Inflammatory macrophage (primary cell): ENCODE data around the gene FOCAD.

ENCODE experiments used
- DNase-seq, 2 donors: peaks; one replicate each; pipeline ENCODE4 v3.0.0-alpha.2; 2020 to 2022

The FOCAD gene

GRCh38 chr9:20804489-20805250 lies 120.6 kb downstream of the FOCAD start:
- peak in 1 of 2 donors; percentile 11 for DNase-seq

- no peak for DNase-seq
These were observed 121.7 kb downstream of the FOCAD start for GRCh38 chr9:20805766-20806165.

DNA sequence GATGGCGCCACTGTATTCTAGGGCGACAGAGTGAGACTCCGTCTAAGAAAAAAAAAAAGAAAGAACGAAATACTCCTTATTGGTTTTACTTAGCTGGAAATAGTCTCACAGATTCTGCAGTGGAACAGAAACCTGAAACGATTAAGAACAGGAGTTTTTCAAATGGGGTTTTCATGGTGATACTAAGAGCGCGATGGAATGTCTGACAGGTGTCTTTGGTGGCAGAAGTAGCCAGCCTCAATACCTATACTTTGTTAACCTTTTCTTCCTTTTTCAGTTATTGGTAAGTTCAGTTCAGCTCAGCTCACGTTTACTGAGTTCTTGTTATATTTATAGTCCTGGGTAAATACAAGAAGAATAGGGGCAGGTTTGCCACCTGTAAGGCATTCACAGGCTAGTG lies 123.9 kb downstream of the FOCAD start:
- no peak for DNase-seq

DNA sequence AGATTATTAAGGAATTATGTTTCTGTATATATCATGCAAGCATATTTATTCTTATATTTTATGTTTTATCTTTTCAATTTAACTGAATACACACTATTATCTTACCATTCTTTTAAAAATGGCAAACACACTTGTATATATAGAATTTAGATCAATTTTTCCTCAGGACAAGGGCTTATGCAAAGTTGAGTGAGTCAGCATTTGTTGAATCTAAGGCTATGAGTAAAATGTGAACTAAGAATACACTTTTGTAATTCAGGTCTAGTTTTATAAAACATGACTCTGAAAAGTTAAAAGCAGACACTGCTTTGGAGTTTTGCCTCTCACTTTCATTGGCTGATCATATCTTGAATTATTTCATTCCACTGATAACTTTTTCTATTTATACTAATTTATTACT lies 127.8 kb downstream of the FOCAD start:
- no peak for DNase-seq

GRCh38 chr9:20815923-20816703 lies 132.1 kb downstream of the FOCAD start:
- DNase-seq = no peak

- DNase-seq = no peak
These were observed 139.0 kb downstream of the FOCAD start for GRCh38 chr9:20823051-20823450.

DNA sequence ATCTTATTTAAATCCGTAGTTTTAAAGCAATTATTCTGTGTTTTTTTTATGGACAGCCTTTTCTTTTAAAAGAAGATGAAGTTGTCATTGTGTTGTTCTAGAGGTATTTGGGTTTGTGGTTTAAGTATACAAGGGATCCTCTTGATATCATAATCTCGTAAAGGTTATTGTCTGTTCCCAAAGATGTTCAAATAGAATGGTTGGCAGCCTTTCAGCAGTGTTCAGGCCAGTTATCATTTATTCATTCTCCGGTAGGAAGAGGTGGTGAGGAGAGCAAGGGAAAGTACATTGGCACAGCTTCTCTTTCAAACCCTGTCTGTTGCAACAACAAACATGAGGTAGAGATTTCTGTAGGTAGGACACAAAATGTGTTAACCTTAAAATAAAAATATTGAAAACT lies 147.0 kb downstream of the FOCAD start:
- no peak for DNase-seq

GRCh38 chr9:20832775-20833174 lies 148.7 kb downstream of the FOCAD start:
- no peak for DNase-seq

DNA sequence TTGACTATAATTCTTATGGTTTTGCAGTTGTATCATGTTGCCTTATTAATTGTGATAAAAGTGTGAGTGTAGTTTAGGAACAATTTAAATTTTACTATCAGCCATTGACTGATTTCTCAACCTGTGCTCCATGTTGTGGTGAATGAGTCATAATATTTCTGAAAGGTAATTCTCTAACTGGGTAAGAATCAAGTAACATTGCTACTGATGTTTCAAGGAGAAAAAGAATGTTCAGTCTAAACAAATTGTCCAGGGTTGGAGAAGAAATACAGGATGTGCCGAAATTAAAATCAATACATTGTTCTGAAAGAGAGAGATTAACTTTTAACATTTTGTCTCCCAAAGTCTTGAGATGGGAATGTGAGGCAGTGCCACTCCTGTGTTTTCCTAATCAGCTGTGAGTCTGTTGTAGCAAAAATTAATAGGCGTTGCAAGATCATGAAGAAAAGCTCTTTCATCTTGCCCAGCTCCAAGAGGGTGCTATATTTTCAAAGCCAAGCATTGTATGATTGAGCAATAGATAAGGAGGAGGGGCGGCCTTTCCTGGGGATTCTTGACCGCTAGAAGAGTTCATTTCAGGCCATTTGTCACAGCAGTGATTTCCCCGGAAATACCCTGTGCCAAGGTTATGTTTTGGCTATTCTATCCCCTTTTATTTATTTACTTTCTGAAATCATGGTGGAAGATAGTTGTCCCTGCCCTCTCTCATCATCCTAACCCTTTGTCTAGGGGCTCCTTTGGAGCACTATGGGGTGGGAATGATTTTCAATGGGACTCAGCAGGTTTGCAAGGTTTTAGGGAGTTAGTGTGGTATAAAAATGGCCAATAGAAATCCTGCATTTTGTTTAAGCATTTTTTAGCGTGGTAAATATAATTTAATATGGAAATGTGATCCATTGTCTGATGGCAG lies 151.6 kb downstream of the FOCAD start:
- DNase-seq = no peak

DNA sequence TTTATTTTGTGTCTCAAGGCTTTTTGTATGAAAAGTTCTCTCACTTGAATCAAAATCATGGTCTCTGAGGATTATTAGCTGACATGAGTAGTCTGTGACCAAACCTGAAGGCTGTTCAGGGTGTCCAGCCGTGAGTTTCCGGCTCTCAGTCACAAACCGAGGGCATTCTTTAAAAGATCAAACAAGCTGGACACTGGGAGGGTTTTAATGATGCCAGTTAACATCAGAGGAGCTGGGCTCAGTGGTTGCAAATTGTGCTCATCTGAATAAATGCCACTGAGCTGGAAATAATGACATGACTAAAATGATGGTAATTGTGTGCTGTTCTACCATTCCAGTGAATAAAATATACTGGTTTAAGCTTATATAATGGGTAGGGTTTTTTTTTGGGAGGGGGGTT lies 153.1 kb downstream of the FOCAD start:
- DNase-seq = no peak

- DNase-seq = no peak
These were observed 154.2 kb downstream of the FOCAD start for GRCh38 chr9:20838218-20838617.

DNA sequence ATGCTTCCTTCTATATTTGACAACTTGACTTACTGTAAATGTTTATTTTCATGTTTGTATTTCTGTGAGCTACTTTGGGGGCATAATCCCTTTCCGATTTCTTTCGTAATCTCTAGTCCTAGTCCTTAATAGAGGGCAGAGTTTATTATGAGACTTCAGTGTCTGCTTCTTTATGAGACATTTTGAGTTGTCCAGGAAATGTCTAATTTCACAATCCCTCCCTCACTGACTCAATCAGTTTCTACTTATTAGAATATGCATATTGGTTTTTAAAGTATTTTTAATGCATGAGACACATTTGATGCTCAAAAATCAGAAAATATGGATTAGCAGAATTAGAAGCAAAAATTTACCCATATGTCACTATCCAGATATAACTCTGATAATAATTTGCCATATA lies 160.9 kb downstream of the FOCAD start:
- no peak for DNase-seq

DNA sequence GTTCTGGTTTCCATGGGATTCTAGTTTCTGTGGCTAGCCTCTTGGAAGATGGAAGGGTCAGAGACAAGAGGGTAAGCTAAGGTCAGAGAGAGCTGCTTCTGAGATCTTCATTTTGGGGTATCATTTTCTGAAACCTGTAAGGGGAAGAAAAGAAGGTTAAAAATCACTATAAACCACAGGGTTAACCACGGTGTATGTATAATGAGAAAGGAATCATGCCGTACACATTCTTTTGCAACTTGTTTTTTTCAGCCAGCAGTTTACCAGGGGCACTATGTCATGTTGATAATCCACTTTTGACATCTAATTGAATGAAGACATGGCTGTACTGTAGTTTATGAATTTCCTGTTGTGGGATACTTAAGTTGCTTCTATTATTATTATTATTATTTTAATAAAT lies 164.4 kb downstream of the FOCAD start:
- DNase-seq = no peak

DNA sequence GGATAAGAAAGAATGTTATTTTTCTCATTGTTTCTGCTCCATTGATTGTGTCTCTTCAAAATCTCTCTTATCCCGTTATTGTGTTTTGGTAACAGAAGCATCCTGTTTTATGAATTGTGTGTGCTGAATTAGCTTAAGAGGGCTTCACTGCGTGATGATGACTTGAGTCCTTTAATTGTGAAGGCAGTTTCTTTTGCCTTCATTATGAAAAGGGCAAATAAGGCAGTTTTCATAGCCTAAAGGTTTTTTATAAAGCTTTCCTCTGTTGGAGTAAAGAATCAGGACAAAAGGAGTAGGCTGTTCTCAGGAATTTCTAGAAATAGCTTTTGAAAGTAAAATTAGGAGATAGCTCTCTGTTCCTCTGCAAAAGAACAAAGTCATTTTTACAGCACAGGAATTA lies 169.8 kb downstream of the FOCAD start:
- DNase-seq = no peak

- no peak for DNase-seq
These were observed 170.4 kb downstream of the FOCAD start for GRCh38 chr9:20854444-20854843.

DNA sequence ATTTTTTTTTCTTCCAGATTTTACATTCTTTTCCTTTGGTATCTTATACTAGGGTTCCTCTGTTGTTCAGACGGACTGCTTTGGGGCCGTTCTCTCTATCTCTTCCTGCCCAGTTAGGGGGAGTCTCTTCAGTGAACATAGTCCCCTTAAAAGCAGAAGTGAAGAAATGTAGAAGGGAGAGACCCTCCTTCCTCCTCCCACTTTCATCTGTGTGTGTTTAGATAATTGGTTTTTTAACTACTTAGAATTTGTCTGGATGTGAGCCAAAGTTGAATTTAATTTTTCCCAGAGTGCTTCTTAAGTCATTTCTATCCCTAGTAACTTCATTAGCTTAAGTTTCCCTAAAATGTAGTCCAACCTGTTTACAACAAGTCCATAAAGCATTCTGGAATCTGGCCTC lies 179.9 kb downstream of the FOCAD start:
- DNase-seq = no peak

DNA sequence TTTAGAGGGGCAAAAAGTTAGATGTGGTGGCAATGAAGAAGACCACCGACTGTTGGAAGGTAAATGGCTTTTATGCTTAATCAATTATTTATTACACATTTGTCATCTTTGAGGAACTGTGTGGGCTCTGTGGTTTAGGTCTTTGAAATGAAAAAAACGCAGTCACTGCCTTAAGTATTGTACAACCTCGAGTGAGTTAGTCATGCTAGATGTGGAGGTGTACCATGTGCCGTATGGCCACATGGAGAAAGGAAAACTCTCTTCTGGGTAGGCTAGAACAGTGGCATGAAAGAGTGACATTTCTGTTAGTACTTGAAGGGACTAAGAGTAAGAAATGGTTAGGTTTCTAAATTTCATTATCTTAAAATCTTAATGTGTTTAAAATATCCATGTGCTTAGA lies 181.3 kb downstream of the FOCAD start:
- peak in 1 of 2 donors; percentile 75 for DNase-seq

DNA sequence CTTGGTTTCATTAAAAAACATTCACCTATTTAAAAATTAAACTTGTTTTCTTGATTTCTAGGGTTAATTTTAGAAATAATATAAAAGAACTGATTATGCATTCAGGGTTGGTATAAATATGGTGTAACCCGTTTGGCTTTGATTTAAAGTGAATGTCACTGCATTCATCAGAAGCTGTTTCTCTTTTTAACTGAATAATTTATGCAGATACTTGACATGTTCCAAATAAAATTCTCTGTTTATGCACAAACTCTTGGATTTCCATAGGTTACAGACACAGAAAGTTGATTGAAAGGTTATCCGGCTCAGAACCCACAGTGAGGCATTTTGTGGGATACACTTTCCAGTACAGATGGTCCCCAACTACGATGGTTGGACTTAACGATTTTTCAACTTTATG lies 186.1 kb downstream of the FOCAD start:
- no peak for DNase-seq

DNA sequence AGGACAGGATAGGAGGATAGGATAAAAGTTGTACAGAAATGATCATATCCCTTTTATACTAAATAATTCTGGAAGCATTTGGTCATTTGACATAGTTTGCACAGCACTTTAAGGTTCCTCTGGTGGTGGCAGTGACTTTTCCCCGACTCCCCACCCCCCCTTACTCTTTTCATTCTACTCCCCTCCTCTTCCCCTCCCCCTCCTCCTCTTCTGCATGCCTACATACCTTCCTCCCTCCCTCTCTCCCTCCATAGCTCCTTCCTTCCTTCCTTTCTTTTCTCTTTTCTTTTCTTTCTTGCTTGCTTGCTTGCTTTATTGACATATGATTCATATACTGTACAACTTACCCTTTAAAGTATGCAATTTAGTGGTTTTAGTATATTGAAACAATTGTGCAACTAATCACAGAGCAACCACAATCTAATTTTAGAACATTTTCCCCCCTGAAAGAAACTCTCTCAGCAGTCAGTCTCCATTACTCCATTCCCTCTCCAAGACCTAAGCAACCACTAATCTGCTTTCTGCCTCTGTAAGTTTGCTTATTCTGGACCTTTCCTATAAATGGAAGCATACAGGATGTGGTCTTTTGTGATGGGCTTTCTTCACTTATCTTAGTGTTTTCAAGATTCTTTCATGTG lies 188.4 kb downstream of the FOCAD start:
- peak; percentile 1 to 33 for DNase-seq

DNA sequence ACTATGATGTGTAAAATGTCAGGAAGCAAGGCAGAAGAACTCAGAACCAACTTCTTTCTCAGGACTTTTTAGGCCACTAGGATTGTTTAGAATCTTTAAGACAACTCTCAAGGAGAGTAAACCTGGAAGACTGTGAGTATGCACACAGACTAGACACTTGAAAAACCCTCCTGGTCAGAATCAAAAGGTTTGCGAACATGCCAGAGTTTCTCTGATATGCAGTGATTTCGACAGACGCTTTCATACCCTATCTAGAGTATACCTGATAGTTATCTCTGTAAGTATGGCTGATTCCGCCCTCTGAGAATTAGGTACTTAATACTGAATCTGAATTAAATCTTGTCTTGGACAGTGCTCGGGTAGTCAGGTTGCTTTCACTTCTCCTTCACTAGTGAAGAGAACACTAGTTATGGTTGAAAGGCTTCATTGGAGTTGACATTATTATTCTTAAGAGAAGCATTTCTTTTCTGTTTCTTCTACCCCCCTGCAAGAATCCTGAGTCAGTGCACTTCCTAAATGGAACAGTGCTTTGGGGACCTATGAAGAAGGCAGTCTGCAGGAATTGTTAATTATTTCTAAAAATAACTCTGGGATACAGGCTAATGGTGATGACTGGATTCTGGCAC lies 189.3 kb downstream of the FOCAD start:
- no peak for DNase-seq

- no peak for DNase-seq
These were observed 196.2 kb downstream of the FOCAD start for GRCh38 chr9:20880271-20880670.

- no peak for DNase-seq
These were observed 196.6 kb downstream of the FOCAD start for GRCh38 chr9:20880675-20881074.
